Astrocyte (in vitro differentiated cells and primary cell): ENCODE data around the gene STK32B. TPM values are rescaled to one million over a fixed set of nuclear protein-coding genes. Genes with fewer than 3 reads are reported as not detected.

Experiments used
- DNase-seq: peaks from one replicate; pipeline ENCODE4 v3.0.0-alpha.2; 2010; ENCODE audit warnings: low read depth
- FAIRE-seq: peaks from 2 replicates; lab custom pipeline; 2011; peaks lifted over from hg19 to GRCh38; lab: Jason Lieb, UNC
- H2AFZ ChIP-seq: 2 replicates; pipeline ENCODE4 v1.6.0; 2012; ENCODE audit warnings: low read depth, low read length, inconsistent platforms
- H3K27ac ChIP-seq: 2 replicates; pipeline ENCODE4 v1.5.1; 2011; ENCODE audit warnings: low read depth, low read length, inconsistent platforms
- H3K27me3 ChIP-seq: 2 replicates; pipeline ENCODE4 v1.6.0; 2011; ENCODE audit warnings: low read length, inconsistent platforms; ENCODE audit not compliant: insufficient read depth
- H3K36me3 ChIP-seq: 2 replicates; pipeline ENCODE4 v1.5.1; 2011; ENCODE audit warnings: low read length, inconsistent platforms; ENCODE audit not compliant: insufficient read depth
- H3K4me1 ChIP-seq: 2 replicates; pipeline ENCODE4 v1.5.1; 2011; ENCODE audit warnings: low read length, inconsistent platforms; ENCODE audit not compliant: insufficient read depth
- H3K4me2 ChIP-seq: 2 replicates; pipeline ENCODE4 v1.6.0; 2012; ENCODE audit warnings: low read length, inconsistent platforms
- H3K4me3 ChIP-seq: 2 replicates; pipeline ENCODE4 v1.5.1; 2011; ENCODE audit warnings: low read depth, mild to moderate bottlenecking, low read length, inconsistent platforms; ENCODE audit not compliant: insufficient read depth
- H3K79me2 ChIP-seq: 2 replicates; pipeline ENCODE4 v1.6.0; 2012; ENCODE audit warnings: mild to moderate bottlenecking, low read length, inconsistent platforms; ENCODE audit not compliant: insufficient read depth
- H3K9ac ChIP-seq: 2 replicates; pipeline ENCODE4 v1.6.0; 2012; ENCODE audit warnings: mild to moderate bottlenecking, low read length, inconsistent platforms
- H3K9me3 ChIP-seq: 2 replicates; pipeline ENCODE4 v1.5.1; 2012; ENCODE audit warnings: low read depth, mild to moderate bottlenecking, low read length, inconsistent platforms; ENCODE audit not compliant: insufficient read depth
- H4K20me1 ChIP-seq: 2 replicates; pipeline ENCODE4 v1.6.0; 2012; ENCODE audit warnings: low read length, inconsistent platforms; ENCODE audit not compliant: insufficient read depth
- H3K27ac Mint-ChIP-seq: one replicate; pipeline ENCODE4 v1.8.0; 2021; ENCODE audit warnings: mild to moderate bottlenecking, mixed read lengths; ENCODE audit not compliant: unreplicated experiment
- H3K27me3 Mint-ChIP-seq: one replicate; pipeline ENCODE4 v1.8.0; 2021; ENCODE audit warnings: low read depth, mixed read lengths; ENCODE audit not compliant: unreplicated experiment
- H3K36me3 Mint-ChIP-seq: one replicate; pipeline ENCODE4 v1.8.0; 2021; ENCODE audit warnings: low read depth, mixed read lengths; ENCODE audit not compliant: unreplicated experiment
- H3K4me1 Mint-ChIP-seq: one replicate; pipeline ENCODE4 v1.8.0; 2021; ENCODE audit warnings: low read depth, mixed read lengths; ENCODE audit not compliant: unreplicated experiment
- H3K4me3 Mint-ChIP-seq: one replicate; pipeline ENCODE4 v1.8.0; 2021; ENCODE audit warnings: mild to moderate bottlenecking, moderate library complexity, mixed read lengths; ENCODE audit not compliant: unreplicated experiment
- H3K9me3 Mint-ChIP-seq: one replicate; pipeline ENCODE4 v1.8.0; 2021; ENCODE audit warnings: mild to moderate bottlenecking, mixed read lengths; ENCODE audit not compliant: unreplicated experiment
- EZH2 ChIP-seq: IDR thresholded peaks from 2 replicates; pipeline ENCODE4 v1.6.1; 2012; ENCODE audit warnings: mild to moderate bottlenecking, low read length, inconsistent platforms; ENCODE audit not compliant: insufficient read depth
- total RNA-seq: library from RNA; stranded (reverse); gene quantifications from 2 replicates; pipeline ENCODE4 v1.2.1, GENCODE V29; 2021
- TF ChIP-seq, protein P1 (sequence below): IDR thresholded peaks from 2 replicates; pipeline ENCODE4 v1.5.1; 2011; ENCODE audit warnings: low read depth, mild to moderate bottlenecking, inconsistent platforms, low read length, moderate library complexity; ENCODE audit not compliant: insufficient read depth

STK32B gene
- total RNA-seq, 1 donor from 2014 or later: 2.9 TPM

DNA sequence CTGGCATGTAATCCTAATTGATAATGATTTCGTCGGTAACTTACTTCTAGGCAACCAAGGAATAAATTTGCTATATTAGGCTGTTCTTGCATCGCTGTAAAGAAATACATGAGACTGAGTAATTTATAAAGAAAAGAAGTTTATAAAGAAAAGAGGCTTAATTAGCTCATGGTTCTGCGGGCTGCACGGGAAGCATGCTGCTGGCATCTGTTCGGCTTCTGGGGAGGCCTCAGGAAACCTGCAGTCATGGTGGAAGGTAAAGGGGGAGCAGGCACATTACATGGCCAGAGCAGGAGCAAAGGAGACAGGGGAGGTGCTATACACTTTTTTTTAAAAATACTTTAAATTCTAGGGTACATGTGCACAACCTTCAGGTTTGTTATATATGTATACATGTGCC, 290.2 kb downstream of the STK32B start:
- Mint-ChIP-seq H3K36me3 (no peaks in the 10 kb centered on the region), H3K27me3 (no peaks in the 10 kb centered on the region), H3K4me1 (no peaks in the 10 kb centered on the region), H3K27ac (no peak overlapping the region), H3K9me3 (peaks cover under 1% of the 10 kb centered on the region), H3K4me3 (no peak overlapping the region)
- Histone ChIP-seq H3K4me1 (no peaks in the 10 kb centered on the region), H3K9ac (no peak overlapping the region), H3K79me2 (no peaks in the 10 kb centered on the region), H3K27me3 (no peaks in the 10 kb centered on the region), H4K20me1 (no peaks in the 10 kb centered on the region), H3K27ac (no peak overlapping the region), H3K9me3 (no peaks in the 10 kb centered on the region), H3K36me3 (no peaks in the 10 kb centered on the region), H3K4me2 (no peak overlapping the region), H3K4me3 (no peak overlapping the region), H2AFZ (no peak overlapping the region)
- no peak for DNase-seq
- TF ChIP-seq, protein P1, sequence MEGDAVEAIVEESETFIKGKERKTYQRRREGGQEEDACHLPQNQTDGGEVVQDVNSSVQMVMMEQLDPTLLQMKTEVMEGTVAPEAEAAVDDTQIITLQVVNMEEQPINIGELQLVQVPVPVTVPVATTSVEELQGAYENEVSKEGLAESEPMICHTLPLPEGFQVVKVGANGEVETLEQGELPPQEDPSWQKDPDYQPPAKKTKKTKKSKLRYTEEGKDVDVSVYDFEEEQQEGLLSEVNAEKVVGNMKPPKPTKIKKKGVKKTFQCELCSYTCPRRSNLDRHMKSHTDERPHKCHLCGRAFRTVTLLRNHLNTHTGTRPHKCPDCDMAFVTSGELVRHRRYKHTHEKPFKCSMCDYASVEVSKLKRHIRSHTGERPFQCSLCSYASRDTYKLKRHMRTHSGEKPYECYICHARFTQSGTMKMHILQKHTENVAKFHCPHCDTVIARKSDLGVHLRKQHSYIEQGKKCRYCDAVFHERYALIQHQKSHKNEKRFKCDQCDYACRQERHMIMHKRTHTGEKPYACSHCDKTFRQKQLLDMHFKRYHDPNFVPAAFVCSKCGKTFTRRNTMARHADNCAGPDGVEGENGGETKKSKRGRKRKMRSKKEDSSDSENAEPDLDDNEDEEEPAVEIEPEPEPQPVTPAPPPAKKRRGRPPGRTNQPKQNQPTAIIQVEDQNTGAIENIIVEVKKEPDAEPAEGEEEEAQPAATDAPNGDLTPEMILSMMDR: no peak
- TF ChIP-seq EZH2: no peak
- no peak for FAIRE-seq

DNA sequence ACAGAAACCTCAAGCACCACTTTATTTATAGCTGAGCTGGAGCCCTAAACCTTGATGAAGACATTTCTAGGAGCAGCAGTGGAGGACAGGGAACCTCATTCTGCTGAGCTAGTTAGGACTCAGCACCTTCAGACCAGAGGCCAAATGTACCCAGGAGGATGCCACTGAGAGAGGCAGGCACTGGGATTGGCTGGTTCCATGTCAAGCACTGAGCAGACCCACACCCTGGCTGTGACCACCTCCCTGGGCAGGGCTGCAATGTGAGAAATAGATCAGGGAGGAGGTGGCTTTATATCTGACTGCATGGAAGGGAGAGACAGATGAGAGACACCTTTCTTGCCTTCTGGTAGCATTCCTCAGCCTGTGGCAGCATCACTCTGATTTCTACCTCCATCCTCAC, 304.6 kb downstream of the STK32B start:
- Histone ChIP-seq H3K4me1 (no peaks in the 10 kb centered on the region), H2AFZ (no peak overlapping the region), H3K27ac (no peak overlapping the region), H3K9me3 (no peaks in the 10 kb centered on the region), H3K36me3 (no peaks in the 10 kb centered on the region), H3K9ac (no peak overlapping the region), H3K4me2 (no peak overlapping the region), H3K79me2 (no peaks in the 10 kb centered on the region), H3K27me3 (no peaks in the 10 kb centered on the region), H3K4me3 (no peak overlapping the region), H4K20me1 (no peaks in the 10 kb centered on the region)
- H3K36me3 Mint-ChIP-seq: no peaks in the 10 kb centered on the region
- H3K9me3 Mint-ChIP-seq: no peaks in the 10 kb centered on the region
- no peak overlapping the region for H3K4me3 Mint-ChIP-seq
- H3K4me1 Mint-ChIP-seq: no peaks in the 10 kb centered on the region
- TF ChIP-seq, protein P1: no peak
- no peak for TF ChIP-seq EZH2
- DNase-seq: no peak
- peaks cover 19% of the 10 kb centered on the region for H3K27me3 Mint-ChIP-seq
- FAIRE-seq: no peak
- H3K27ac Mint-ChIP-seq: no peak overlapping the region

DNA sequence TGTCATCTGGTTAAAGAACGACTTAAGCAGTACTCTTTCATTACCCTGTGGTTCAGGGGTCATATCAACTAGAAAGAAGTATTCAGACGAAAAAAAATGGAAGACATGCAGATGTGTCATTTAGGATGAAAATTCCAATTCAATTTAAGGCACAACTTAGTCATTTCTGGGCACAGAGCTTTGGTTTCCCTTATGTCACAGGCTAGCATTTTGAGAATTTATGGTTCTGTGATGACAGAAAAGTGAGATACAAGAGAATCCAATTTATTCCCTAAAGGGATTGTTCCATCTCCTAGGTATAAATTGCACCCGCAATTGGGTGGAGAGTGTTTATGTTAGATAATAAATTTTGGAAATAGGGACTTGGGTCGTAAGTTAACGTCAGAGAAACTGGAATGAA, 306.6 kb downstream of the STK32B start:
- H3K27me3 ChIP-seq: no peaks in the 10 kb centered on the region
- no peak overlapping the region for H3K4me3 Mint-ChIP-seq
- no peak overlapping the region for H3K9ac ChIP-seq
- FAIRE-seq (no peak), DNase-seq (no peak)
- H3K4me1 ChIP-seq: no peaks in the 10 kb centered on the region
- H3K9me3 Mint-ChIP-seq: no peaks in the 10 kb centered on the region
- H3K79me2 ChIP-seq: no peaks in the 10 kb centered on the region
- H4K20me1 ChIP-seq: peaks cover 3% of the 10 kb centered on the region
- no peak overlapping the region for H2AFZ ChIP-seq
- H3K4me2 ChIP-seq: no peak overlapping the region
- no peaks in the 10 kb centered on the region for H3K9me3 ChIP-seq
- H3K4me1 Mint-ChIP-seq: no peaks in the 10 kb centered on the region
- H3K4me3 ChIP-seq: no peak overlapping the region
- peaks cover 20% of the 10 kb centered on the region for H3K27me3 Mint-ChIP-seq
- no peaks in the 10 kb centered on the region for H3K36me3 Mint-ChIP-seq
- no peak overlapping the region for H3K27ac Mint-ChIP-seq
- H3K36me3 ChIP-seq: no peaks in the 10 kb centered on the region
- no peak overlapping the region for H3K27ac ChIP-seq
- TF ChIP-seq, protein P1: no peak
- TF ChIP-seq EZH2: no peak
